Thyroid gland (tissue), 4 donors: ENCODE results near the gene GNB5.

Experiments used
- POLR2A ChIP-seq, 2 donors: fragments of 450-650 bp; IDR thresholded peaks; one replicate each; pipeline ENCODE4 v1.6.1; 2017; ENCODE audit warnings: antibody characterized with exemption in 2 of 2, mild to moderate bottlenecking in 2 of 2, moderate library complexity in 1 of 2
- TF ChIP-seq, protein P1 (sequence below), 6 experiments: fragments of 200-600 bp in 3 of 6; fragments of 450-650 bp in 3 of 6; sonication (generic) in 3 of 6; IDR thresholded peaks; one replicate each; pipeline ENCODE4 v1.5.1; 2016 to 2019; ENCODE audit warnings: antibody characterized with exemption in 6 of 6, mild to moderate bottlenecking in 2 of 6, inconsistent platforms in 1 of 6, moderate library complexity in 1 of 6

DNA sequence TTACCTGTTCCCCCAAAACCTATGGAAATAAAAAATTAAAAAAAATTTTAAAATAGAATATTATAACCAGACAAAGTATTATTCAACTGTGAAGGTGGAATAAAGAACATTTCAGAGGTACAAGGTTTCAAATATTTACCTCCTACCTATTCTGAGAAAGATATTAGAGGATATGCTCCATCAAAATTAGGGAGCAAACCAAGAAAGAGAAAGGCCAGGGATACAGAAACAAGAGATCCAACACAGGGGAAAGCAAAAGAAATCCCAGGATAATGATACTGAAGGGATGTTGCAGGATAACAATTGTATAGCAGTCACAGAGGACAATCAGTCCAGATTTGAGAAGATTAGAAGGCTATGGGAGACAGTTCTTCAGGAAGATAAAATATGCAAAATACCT is 101.0 kb downstream of the GNB5 start:
- TF ChIP-seq, protein P1, sequence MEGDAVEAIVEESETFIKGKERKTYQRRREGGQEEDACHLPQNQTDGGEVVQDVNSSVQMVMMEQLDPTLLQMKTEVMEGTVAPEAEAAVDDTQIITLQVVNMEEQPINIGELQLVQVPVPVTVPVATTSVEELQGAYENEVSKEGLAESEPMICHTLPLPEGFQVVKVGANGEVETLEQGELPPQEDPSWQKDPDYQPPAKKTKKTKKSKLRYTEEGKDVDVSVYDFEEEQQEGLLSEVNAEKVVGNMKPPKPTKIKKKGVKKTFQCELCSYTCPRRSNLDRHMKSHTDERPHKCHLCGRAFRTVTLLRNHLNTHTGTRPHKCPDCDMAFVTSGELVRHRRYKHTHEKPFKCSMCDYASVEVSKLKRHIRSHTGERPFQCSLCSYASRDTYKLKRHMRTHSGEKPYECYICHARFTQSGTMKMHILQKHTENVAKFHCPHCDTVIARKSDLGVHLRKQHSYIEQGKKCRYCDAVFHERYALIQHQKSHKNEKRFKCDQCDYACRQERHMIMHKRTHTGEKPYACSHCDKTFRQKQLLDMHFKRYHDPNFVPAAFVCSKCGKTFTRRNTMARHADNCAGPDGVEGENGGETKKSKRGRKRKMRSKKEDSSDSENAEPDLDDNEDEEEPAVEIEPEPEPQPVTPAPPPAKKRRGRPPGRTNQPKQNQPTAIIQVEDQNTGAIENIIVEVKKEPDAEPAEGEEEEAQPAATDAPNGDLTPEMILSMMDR (IDR thresholded peaks at IDR 0.05), result no peak
- TF ChIP-seq POLR2A (IDR thresholded peaks at IDR 0.05), result no peak
